NT2/D1 (cell line): ENCODE results near the gene HSDL2.

Experiments used
- YY1 ChIP-seq: IDR thresholded peaks from 2 replicates; pipeline ENCODE4 v1.6.1; 2011; ENCODE audit not compliant: insufficient read length, insufficient read depth
- ZNF274 ChIP-seq: IDR thresholded peaks from 2 replicates; pipeline ENCODE4 v1.6.1; 2011; ENCODE audit warnings: mild to moderate bottlenecking, low read depth, low read length

DNA sequence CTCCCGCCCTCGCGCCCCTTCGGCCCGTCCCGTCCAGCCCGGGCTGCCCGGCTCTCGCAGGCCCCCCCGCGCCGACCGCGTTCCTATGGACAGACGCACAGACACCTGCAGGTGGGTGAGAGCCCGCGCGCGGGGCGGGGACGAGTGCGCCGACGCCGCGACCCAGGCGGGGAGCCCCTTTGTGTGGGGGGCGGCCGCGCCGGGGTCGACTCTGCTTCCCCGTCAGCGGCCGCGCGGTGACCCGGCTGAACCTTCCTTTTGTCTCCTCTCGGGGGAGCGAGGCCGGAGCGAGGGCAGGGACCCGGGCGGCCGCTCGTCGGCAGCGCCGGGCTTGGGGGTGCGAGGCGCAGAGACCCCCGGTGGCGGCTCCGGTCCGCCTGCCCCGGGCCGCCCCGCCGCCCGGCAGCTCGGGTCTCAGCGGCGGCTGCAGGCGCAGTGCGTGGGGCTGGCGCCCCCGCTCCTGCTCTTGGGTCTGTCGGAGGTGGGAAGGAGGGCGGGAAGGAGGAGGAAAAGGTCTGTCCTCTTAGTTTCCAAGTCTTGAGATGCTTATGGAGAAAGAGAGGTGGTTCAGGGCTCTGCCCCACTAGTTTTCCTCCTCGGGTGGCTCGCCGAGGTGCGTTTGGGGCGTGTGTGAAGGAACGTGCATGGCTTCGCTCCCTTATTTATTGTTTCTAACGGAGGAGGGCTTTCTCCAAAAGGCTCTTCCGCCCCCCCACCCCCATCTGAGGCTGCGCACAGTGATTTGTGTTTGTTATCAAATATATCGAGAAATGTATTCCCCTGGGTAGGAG, 107.3 kb downstream of the HSDL2 start:
- no peak for TF ChIP-seq ZNF274
- no peak for TF ChIP-seq YY1
